Mesothelial cell of epicardium (in vitro differentiated cells): ENCODE results near the gene DIP2B. TPM values are rescaled to one million over a fixed set of nuclear protein-coding genes. Genes with fewer than 3 reads are reported as not detected.

Experiments used
- DNase-seq, 2 experiments: peaks; one replicate each; pipeline ENCODE4 v3.0.0; 2021; ENCODE audit warnings: low spot score in 2 of 2; ENCODE audit not compliant: unreplicated experiment in 2 of 2
- H3K27ac Mint-ChIP-seq: 2 replicates; pipeline ENCODE4 v1.8.0; 2021; ENCODE audit warnings: mixed read lengths
- H3K27me3 Mint-ChIP-seq: 2 replicates; pipeline ENCODE4 v1.8.0; 2021; ENCODE audit warnings: low read depth, mixed read lengths
- H3K36me3 Mint-ChIP-seq: 2 replicates; pipeline ENCODE4 v1.8.0; 2021; ENCODE audit warnings: mixed read lengths
- H3K4me1 Mint-ChIP-seq: 2 replicates; pipeline ENCODE4 v1.8.0; 2021; ENCODE audit warnings: mixed read lengths
- H3K4me3 Mint-ChIP-seq: 2 replicates; pipeline ENCODE4 v1.8.0; 2021; ENCODE audit warnings: mild to moderate bottlenecking, moderate library complexity, mixed read lengths
- H3K9me3 Mint-ChIP-seq: 2 replicates; pipeline ENCODE4 v1.8.0; 2021; ENCODE audit warnings: mixed read lengths
- total RNA-seq: library from RNA; stranded (reverse); gene quantifications from 3 replicates; pipeline ENCODE4 v1.2.1, GENCODE V29; 2021
- TF ChIP-seq, protein P1 (sequence below): fragments of 200-600 bp; sonication (generic); IDR thresholded peaks from one replicate; pipeline ENCODE4 v1.5.0; 2021; ENCODE audit warnings: antibody characterized with exemption; ENCODE audit not compliant: unreplicated experiment

DIP2B gene
- total RNA-seq, 1 donor from 2014 or later: 32.0 TPM

DNA sequence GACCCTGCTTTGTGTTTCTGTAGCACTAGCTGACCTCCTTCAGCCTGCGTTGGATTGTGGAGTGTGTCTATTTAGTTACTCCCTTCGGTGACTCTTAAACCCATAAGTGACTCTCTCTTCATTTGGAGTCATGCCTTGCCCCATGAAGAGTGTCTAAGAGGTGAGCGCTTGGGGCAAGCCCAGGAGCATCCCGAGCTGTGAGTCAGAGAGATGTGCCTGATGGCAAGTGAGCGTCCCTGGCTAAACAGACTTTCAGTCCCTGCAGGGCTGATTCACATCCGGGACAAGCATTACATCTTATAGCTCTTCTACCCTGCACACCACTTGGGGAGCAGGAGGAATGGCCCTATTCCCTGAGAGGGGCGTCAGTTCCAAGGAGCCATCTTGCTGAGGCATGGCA lies 234.8 kb downstream of the DIP2B start:
- H3K4me1 Mint-ChIP-seq: peaks cover under 1% of the 10 kb centered on the region
- no peaks in the 10 kb centered on the region for H3K27me3 Mint-ChIP-seq
- H3K4me3 Mint-ChIP-seq: no peak overlapping the region
- DNase-seq: no peak
- TF ChIP-seq, protein P1, sequence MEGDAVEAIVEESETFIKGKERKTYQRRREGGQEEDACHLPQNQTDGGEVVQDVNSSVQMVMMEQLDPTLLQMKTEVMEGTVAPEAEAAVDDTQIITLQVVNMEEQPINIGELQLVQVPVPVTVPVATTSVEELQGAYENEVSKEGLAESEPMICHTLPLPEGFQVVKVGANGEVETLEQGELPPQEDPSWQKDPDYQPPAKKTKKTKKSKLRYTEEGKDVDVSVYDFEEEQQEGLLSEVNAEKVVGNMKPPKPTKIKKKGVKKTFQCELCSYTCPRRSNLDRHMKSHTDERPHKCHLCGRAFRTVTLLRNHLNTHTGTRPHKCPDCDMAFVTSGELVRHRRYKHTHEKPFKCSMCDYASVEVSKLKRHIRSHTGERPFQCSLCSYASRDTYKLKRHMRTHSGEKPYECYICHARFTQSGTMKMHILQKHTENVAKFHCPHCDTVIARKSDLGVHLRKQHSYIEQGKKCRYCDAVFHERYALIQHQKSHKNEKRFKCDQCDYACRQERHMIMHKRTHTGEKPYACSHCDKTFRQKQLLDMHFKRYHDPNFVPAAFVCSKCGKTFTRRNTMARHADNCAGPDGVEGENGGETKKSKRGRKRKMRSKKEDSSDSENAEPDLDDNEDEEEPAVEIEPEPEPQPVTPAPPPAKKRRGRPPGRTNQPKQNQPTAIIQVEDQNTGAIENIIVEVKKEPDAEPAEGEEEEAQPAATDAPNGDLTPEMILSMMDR: no peak
- no peak overlapping the region for H3K27ac Mint-ChIP-seq
- peaks cover 62% of the 10 kb centered on the region for H3K36me3 Mint-ChIP-seq
- H3K9me3 Mint-ChIP-seq: no peaks in the 10 kb centered on the region

DNA sequence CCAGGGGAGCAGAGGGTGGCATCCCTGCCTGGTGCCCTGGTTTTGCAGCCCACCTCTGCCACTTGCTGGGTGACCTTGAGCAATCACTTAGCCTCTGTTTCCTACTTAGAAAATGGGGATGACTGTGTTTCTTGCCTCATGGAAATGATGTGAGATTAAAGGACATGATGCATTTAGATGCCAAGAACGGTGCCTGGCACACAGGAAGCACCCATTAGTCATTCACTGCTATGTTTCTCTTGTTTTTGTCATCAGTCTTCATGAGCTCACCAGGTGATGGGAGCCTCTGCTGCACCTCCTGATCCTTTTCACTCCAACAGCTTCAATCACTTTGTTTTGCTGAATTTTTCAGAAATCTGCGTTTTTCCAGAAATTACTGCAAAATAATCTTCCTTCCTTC lies 235.5 kb downstream of the DIP2B start:
- H3K36me3 Mint-ChIP-seq: peaks cover 56% of the 10 kb centered on the region

DNA sequence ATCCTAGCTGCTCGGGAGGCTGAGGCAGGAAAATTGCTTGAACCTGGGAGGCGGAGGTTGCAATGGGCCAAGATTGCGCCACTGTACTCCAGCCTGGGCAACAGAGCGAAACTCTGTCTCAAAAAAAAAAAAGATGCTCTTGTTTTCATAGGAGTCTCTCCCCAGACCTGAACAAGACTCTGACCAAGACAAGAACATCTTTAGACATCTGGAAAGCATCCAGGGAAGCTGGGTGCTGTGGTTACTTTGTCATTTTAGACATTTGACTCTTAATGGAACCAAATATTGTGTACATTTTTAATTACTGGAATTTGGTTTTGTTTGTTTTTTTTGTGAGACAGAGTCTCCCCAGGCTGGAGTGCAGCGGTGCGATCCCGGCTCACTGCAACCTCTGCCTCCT lies 238.0 kb downstream of the DIP2B start:
- no peaks in the 10 kb centered on the region for H3K4me1 Mint-ChIP-seq
- TF ChIP-seq, protein P1: no peak
- no peaks in the 10 kb centered on the region for H3K9me3 Mint-ChIP-seq
- no peak overlapping the region for H3K27ac Mint-ChIP-seq
- DNase-seq: no peak
- H3K27me3 Mint-ChIP-seq: no peaks in the 10 kb centered on the region
- peaks cover 43% of the 10 kb centered on the region for H3K36me3 Mint-ChIP-seq
- H3K4me3 Mint-ChIP-seq: no peak overlapping the region

More for the DNA sequence above, 235.5 kb downstream of the DIP2B start:
- Mint-ChIP-seq H3K9me3 (no peaks in the 10 kb centered on the region), H3K27me3 (no peaks in the 10 kb centered on the region), H3K4me1 (no peaks in the 10 kb centered on the region), H3K4me3 (no peak overlapping the region), H3K27ac (no peak overlapping the region)
- TF ChIP-seq, protein P1: no peak
- no peak for DNase-seq

DNA sequence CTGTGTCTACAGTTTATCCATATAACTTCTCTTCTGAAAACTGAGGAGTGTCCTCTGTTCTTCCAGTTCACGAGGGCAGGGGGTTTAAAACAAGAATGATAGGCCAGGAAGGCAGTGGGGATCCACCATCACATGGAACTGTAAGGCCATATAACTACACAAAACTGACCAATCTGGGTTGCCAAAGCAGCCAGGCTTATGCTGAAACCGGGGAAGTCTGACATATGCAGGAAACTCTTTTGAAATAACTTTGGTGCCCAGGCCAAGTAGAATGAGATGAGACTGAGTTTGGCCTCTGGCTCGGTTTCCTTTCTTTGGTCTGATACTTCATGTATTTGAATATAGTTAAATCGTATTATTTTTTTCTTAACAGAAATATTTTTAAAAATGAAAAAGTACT lies 241.1 kb downstream of the DIP2B start:
- H3K4me1 Mint-ChIP-seq: peaks cover 15% of the 10 kb centered on the region
- no peaks in the 10 kb centered on the region for H3K27me3 Mint-ChIP-seq
- DNase-seq: no peak
- peaks cover 5% of the 10 kb centered on the region for H3K9me3 Mint-ChIP-seq
- H3K27ac Mint-ChIP-seq: no peak overlapping the region
- TF ChIP-seq, protein P1: no peak
- peaks cover 42% of the 10 kb centered on the region for H3K36me3 Mint-ChIP-seq
- no peak overlapping the region for H3K4me3 Mint-ChIP-seq

DNA sequence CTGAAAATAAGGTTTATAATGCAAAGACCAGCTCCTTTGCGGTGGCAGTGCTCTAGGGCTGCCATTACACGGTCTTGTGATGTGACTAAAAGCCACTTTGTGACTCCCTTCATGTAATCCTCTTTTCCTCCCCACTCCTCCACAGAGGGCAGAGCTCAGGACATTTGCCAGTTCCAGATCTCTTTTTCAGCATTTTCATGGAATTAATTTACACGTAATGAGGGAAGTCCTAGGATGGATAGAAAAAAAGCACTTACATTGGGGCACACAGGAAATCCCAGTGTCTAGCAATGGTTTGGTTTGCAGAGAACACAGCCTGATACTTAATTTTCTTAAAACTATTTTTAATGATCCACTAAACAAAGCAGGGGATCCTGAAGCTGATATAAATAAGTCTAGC lies 241.6 kb downstream of the DIP2B start:
- Mint-ChIP-seq H3K27ac (no peak overlapping the region), H3K9me3 (peaks cover 5% of the 10 kb centered on the region), H3K4me1 (peaks cover 15% of the 10 kb centered on the region), H3K4me3 (no peak overlapping the region), H3K27me3 (no peaks in the 10 kb centered on the region), H3K36me3 (peaks cover 36% of the 10 kb centered on the region)
- TF ChIP-seq, protein P1: no peak
- no peak for DNase-seq

DNA sequence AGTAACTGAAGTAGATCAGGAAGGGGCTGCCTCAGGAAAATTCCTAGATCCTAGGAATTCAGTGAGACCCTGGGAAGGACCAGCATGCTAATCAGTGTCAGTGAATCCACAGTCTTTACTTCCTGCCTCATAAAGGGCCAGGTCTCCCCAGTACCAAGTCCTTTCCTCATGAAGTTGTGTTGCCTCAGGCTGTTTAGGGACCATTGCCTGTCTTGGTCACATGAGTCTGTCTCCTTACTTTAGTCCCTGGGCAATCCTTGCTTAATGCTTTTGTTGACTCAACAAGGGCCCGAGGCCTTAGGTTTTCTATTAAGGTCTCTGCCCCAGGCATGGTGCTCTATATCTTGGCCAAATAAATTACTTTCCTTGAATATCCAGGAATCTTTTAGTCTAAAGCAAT lies 243.0 kb downstream of the DIP2B start:
- Mint-ChIP-seq H3K27me3 (no peaks in the 10 kb centered on the region), H3K9me3 (peaks cover 5% of the 10 kb centered on the region), H3K36me3 (peaks cover 29% of the 10 kb centered on the region), H3K4me3 (no peak overlapping the region), H3K27ac (peak overlapping the region; percentile 3), H3K4me1 (peaks cover 15% of the 10 kb centered on the region)
- TF ChIP-seq, protein P1: no peak
- DNase-seq: no peak
